RWPE2 (cell line): ENCODE measurements around the gene HRH4.

Source experiments
- ATAC-seq: fragments of 200-7000 bp; cut with Tn5 transposase; 3 replicates; pipeline ENCODE4 v1.9.1; 2021; ENCODE audit warnings: low read depth
- DNase-seq: peaks from one replicate; pipeline ENCODE4 v3.0.0-alpha.2; 2020; ENCODE audit warnings: low spot score
- H3K27ac ChIP-seq: fragments of 450-650 bp; 2 replicates; pipeline ENCODE4 v1.5.1; 2017; ENCODE audit warnings: mild to moderate bottlenecking; ENCODE audit not compliant: poor library complexity, severe bottlenecking
- H3K27me3 ChIP-seq: fragments of 250-450 bp; sonication (Bioruptor Pico); 2 replicates; pipeline ENCODE4 v1.5.1; 2021; ENCODE audit warnings: mild to moderate bottlenecking, moderate library complexity; ENCODE audit not compliant: insufficient read depth, poor library complexity, severe bottlenecking
- H3K36me3 ChIP-seq: fragments of 250-450 bp; sonication (Bioruptor Pico); 2 replicates; pipeline ENCODE4 v1.5.1; 2020; ENCODE audit warnings: low read depth, mild to moderate bottlenecking, moderate library complexity
- H3K4me1 ChIP-seq: fragments of 250-450 bp; sonication (Bioruptor Pico); 2 replicates; pipeline ENCODE4 v1.5.1; 2021; ENCODE audit warnings: mild to moderate bottlenecking, moderate library complexity; ENCODE audit not compliant: insufficient read depth, poor library complexity, severe bottlenecking
- H3K4me3 ChIP-seq: fragments of 250-450 bp; sonication (Bioruptor Pico); 2 replicates; pipeline ENCODE4 v1.5.1; 2021; ENCODE audit warnings: mild to moderate bottlenecking, moderate library complexity; ENCODE audit not compliant: severe bottlenecking
- H3K9me3 ChIP-seq: fragments of 250-450 bp; sonication (Bioruptor Pico); 2 replicates; pipeline ENCODE4 v1.5.1; 2021; ENCODE audit warnings: mild to moderate bottlenecking, moderate library complexity; ENCODE audit not compliant: severe bottlenecking
- CTCF ChIP-seq: fragments of 450-650 bp; IDR thresholded peaks from one replicate; pipeline ENCODE4 v1.5.1; 2017; ENCODE audit warnings: mild to moderate bottlenecking, moderate library complexity; ENCODE audit not compliant: poor library complexity, severe bottlenecking

The HRH4 gene

GRCh38 chr18:24470805-24471204 lies 10.4 kb downstream of the HRH4 start:
- no peak for ATAC-seq
- peaks cover 4% of the 10 kb centered on the region for H3K4me1 ChIP-seq
- H3K4me3 ChIP-seq, result no peak overlapping the region
- H3K27ac ChIP-seq, result no peak overlapping the region
- no peaks in the 10 kb centered on the region for H3K9me3 ChIP-seq
- no peak for TF ChIP-seq CTCF
- DNase-seq, result no peak
- H3K36me3 ChIP-seq, result no peaks in the 10 kb centered on the region
- no peaks in the 10 kb centered on the region for H3K27me3 ChIP-seq

GRCh38 chr18:24472591-24472990 lies 12.2 kb downstream of the HRH4 start:
- H3K27ac ChIP-seq, result no peak overlapping the region
- ATAC-seq, result no peak
- no peak for DNase-seq
- H3K27me3 ChIP-seq, result no peaks in the 10 kb centered on the region
- peaks cover 4% of the 10 kb centered on the region for H3K4me1 ChIP-seq
- TF ChIP-seq CTCF, result no peak
- no peaks in the 10 kb centered on the region for H3K9me3 ChIP-seq
- H3K36me3 ChIP-seq, result no peaks in the 10 kb centered on the region
- H3K4me3 ChIP-seq, result no peak overlapping the region

GRCh38 chr18:24474406-24474805 lies 14.0 kb downstream of the HRH4 start:
- no peaks in the 10 kb centered on the region for H3K36me3 ChIP-seq
- DNase-seq (no peak), ATAC-seq (no peak)
- no peak overlapping the region for H3K27ac ChIP-seq
- no peaks in the 10 kb centered on the region for H3K9me3 ChIP-seq
- no peak for TF ChIP-seq CTCF
- peaks cover 4% of the 10 kb centered on the region for H3K4me1 ChIP-seq
- no peak overlapping the region for H3K4me3 ChIP-seq
- no peaks in the 10 kb centered on the region for H3K27me3 ChIP-seq

GRCh38 chr18:24475926-24476589 lies 15.6 kb downstream of the HRH4 start:
- no peaks in the 10 kb centered on the region for H3K9me3 ChIP-seq
- DNase-seq (no peak), ATAC-seq (no peak)
- H3K27me3 ChIP-seq, result no peaks in the 10 kb centered on the region
- no peak overlapping the region for H3K27ac ChIP-seq
- no peak for TF ChIP-seq CTCF
- H3K36me3 ChIP-seq, result no peaks in the 10 kb centered on the region
- H3K4me3 ChIP-seq, result no peak overlapping the region
- peaks cover 4% of the 10 kb centered on the region for H3K4me1 ChIP-seq

GRCh38 chr18:24479371-24479770 lies 18.9 kb downstream of the HRH4 start:
- H3K4me1 ChIP-seq, result no peaks in the 10 kb centered on the region
- H3K36me3 ChIP-seq, result no peaks in the 10 kb centered on the region
- no peak overlapping the region for H3K27ac ChIP-seq
- H3K9me3 ChIP-seq, result no peaks in the 10 kb centered on the region
- ATAC-seq (no peak), DNase-seq (no peak)
- TF ChIP-seq CTCF, result no peak
- no peaks in the 10 kb centered on the region for H3K27me3 ChIP-seq
- H3K4me3 ChIP-seq, result no peak overlapping the region
